HG03060 (cell line): ENCODE results near the gene SLC4A1AP.
"Not testable (repeated sequence)": the region's sequence is repeated elsewhere in the genome, so short reads cannot be mapped to it uniquely, and the experiment has no call there.

Experiments
- ATAC-seq: cut with Tn5 transposase; IDR thresholded peaks from one replicate; pipeline ENCODE4 v1.9.1; 2021; ENCODE audit warnings: low read depth, moderate number of reproducible peaks; ENCODE audit not compliant: unreplicated experiment

The SLC4A1AP gene

GRCh38 chr2:27651056-27651455, 12.6 kb upstream of the SLC4A1AP start:
- no peak for ATAC-seq

GRCh38 chr2:27652341-27652740, 11.3 kb upstream of the SLC4A1AP start:
- no peak for ATAC-seq

- no peak for ATAC-seq
These were observed 10.9 kb upstream of the SLC4A1AP start for GRCh38 chr2:27652790-27653189.

GRCh38 chr2:27653397-27653796, 10.3 kb upstream of the SLC4A1AP start:
- no peak for ATAC-seq

GRCh38 chr2:27655155-27655951, 8.3 kb upstream of the SLC4A1AP start:
- no peak for ATAC-seq

GRCh38 chr2:27661371-27661770, 2.3 kb upstream of the SLC4A1AP start:
- no peak for ATAC-seq

- no peak for ATAC-seq
These were observed 475 bp downstream of the SLC4A1AP start for GRCh38 chr2:27664154-27664574.

- ATAC-seq = no peak
These were observed 1.1 kb downstream of the SLC4A1AP start for GRCh38 chr2:27664622-27665363.

GRCh38 chr2:27667446-27667845, 3.8 kb downstream of the SLC4A1AP start:
- no peak for ATAC-seq

GRCh38 chr2:27671235-27671634, 7.5 kb downstream of the SLC4A1AP start:
- ATAC-seq = no peak

GRCh38 chr2:27672723-27673486, 9.2 kb downstream of the SLC4A1AP start:
- ATAC-seq = no peak

GRCh38 chr2:27680571-27680970, 16.9 kb downstream of the SLC4A1AP start:
- no peak for ATAC-seq

GRCh38 chr2:27681841-27682240, 18.2 kb downstream of the SLC4A1AP start:
- ATAC-seq = no peak

GRCh38 chr2:27682334-27682771, 18.7 kb downstream of the SLC4A1AP start:
- not testable (repeated sequence) for ATAC-seq

- no peak for ATAC-seq
These were observed 19.8 kb downstream of the SLC4A1AP start for GRCh38 chr2:27683390-27684071.

- not testable (repeated sequence) for ATAC-seq
These were observed 21.3 kb downstream of the SLC4A1AP start for GRCh38 chr2:27685006-27685405.

- ATAC-seq = no peak
These were observed 21.9 kb downstream of the SLC4A1AP start for GRCh38 chr2:27685577-27685976.

- no peak for ATAC-seq
These were observed 23.5 kb downstream of the SLC4A1AP start for GRCh38 chr2:27687232-27687631.

- no peak for ATAC-seq
These were observed 25.7 kb downstream of the SLC4A1AP start for GRCh38 chr2:27689424-27689823.

- ATAC-seq = no peak
These were observed 26.4 kb downstream of the SLC4A1AP start for GRCh38 chr2:27690052-27690451.
